Osteoblast (primary cell): ENCODE results near the gene GSE1. TPM values are rescaled to one million over a fixed set of nuclear protein-coding genes. Genes with fewer than 3 reads are reported as not detected.
A peak's percentile ranks its signal among the peaks of the same experiment; 100 is the strongest.

Experiments used
- DNase-seq: peaks from one replicate; pipeline ENCODE4 v3.0.0; 2011; ENCODE audit warnings: low spot score, mixed read lengths; ENCODE audit not compliant: insufficient read length; ENCODE audit errors: missing footprints
- H2AFZ ChIP-seq: 2 replicates; pipeline ENCODE4 v1.6.0; 2011; ENCODE audit warnings: mild to moderate bottlenecking, low read length
- H3K27ac ChIP-seq: 2 replicates; pipeline ENCODE4 v1.5.1; 2011; ENCODE audit warnings: mild to moderate bottlenecking, low read depth, low read length, moderate library complexity
- H3K27me3 ChIP-seq: 2 replicates; pipeline ENCODE4 v1.6.0; 2012; ENCODE audit warnings: mild to moderate bottlenecking, control low read depth, inconsistent platforms, low read length, moderate library complexity; ENCODE audit not compliant: insufficient read depth
- H3K36me3 ChIP-seq: 2 replicates; pipeline ENCODE4 v1.5.1; 2011; ENCODE audit warnings: mild to moderate bottlenecking, low read length, control low read depth, moderate library complexity; ENCODE audit not compliant: insufficient read depth
- H3K4me1 ChIP-seq: 2 replicates; pipeline ENCODE4 v1.5.1; 2011; ENCODE audit warnings: mild to moderate bottlenecking, low read length, control low read depth, moderate library complexity; ENCODE audit not compliant: insufficient read depth
- H3K4me2 ChIP-seq: 2 replicates; pipeline ENCODE4 v1.6.0; 2011; ENCODE audit warnings: mild to moderate bottlenecking, low read length; ENCODE audit not compliant: insufficient read depth
- H3K4me3 ChIP-seq: fragments of 200-600 bp; sonication (generic); 3 replicates; pipeline ENCODE4 v1.5.1; 2012; ENCODE audit warnings: mild to moderate bottlenecking, low read length, inconsistent platforms; ENCODE audit not compliant: insufficient read depth
- H3K79me2 ChIP-seq: 2 replicates; pipeline ENCODE4 v1.6.0; 2012; ENCODE audit warnings: mild to moderate bottlenecking, low read length, control low read depth, inconsistent platforms; ENCODE audit not compliant: insufficient read depth
- H3K9me3 ChIP-seq: 2 replicates; pipeline ENCODE4 v1.5.1; 2011; ENCODE audit warnings: low read depth, low read length, control low read depth
- H4K20me1 ChIP-seq: 2 replicates; pipeline ENCODE4 v1.6.0; 2012; ENCODE audit warnings: mild to moderate bottlenecking, low read length, control low read depth; ENCODE audit not compliant: insufficient read depth
- CTCF ChIP-seq: IDR thresholded peaks from 2 replicates; pipeline ENCODE4 v1.5.1; 2011; ENCODE audit warnings: mild to moderate bottlenecking, low read depth, low read length, moderate library complexity; ENCODE audit errors: extremely low read depth
- total RNA-seq: library from RNA; depleted of rRNA; stranded (reverse); fragments of >200 nt; gene quantifications from 2 replicates; pipeline ENCODE4 v1.2.3, GENCODE V29; 2012

Gene GSE1
- total RNA-seq, 1 donor, result 49.6 TPM

GRCh38 chr16:85567935-85568334 lies 45.2 kb upstream of the GSE1 start:
- Histone ChIP-seq H3K9me3 (no peaks in the 10 kb centered on the region), H3K4me2 (no peak overlapping the region), H3K27ac (no peak overlapping the region), H3K27me3 (no peaks in the 10 kb centered on the region), H4K20me1 (peaks cover 86% of the 10 kb centered on the region), H3K4me3 (no peak overlapping the region), H3K36me3 (no peaks in the 10 kb centered on the region), H3K4me1 (peaks cover 25% of the 10 kb centered on the region), H2AFZ (no peak overlapping the region), H3K79me2 (peaks cover 97% of the 10 kb centered on the region)
- no peak for DNase-seq
- no peak for TF ChIP-seq CTCF

- Histone ChIP-seq H3K27ac (no peak overlapping the region), H2AFZ (no peak overlapping the region), H3K27me3 (no peaks in the 10 kb centered on the region), H3K4me2 (no peak overlapping the region), H4K20me1 (peaks cover 88% of the 10 kb centered on the region), H3K4me3 (no peak overlapping the region), H3K36me3 (no peaks in the 10 kb centered on the region), H3K4me1 (peaks cover 22% of the 10 kb centered on the region), H3K79me2 (peaks cover 97% of the 10 kb centered on the region), H3K9me3 (no peaks in the 10 kb centered on the region)
- DNase-seq, result no peak
- no peak for TF ChIP-seq CTCF
Observed at GRCh38 chr16:85568519-85568918, 44.6 kb upstream of the GSE1 start.

- H2AFZ ChIP-seq, result no peak overlapping the region
- no peaks in the 10 kb centered on the region for H3K27me3 ChIP-seq
- peak overlapping the region; percentile 62 for H3K27ac ChIP-seq
- H3K79me2 ChIP-seq, result peaks cover 96% of the 10 kb centered on the region
- H3K4me2 ChIP-seq, result peak overlapping the region; percentile 48
- H3K9me3 ChIP-seq, result no peaks in the 10 kb centered on the region
- no peak for TF ChIP-seq CTCF
- peaks cover 24% of the 10 kb centered on the region for H3K4me1 ChIP-seq
- H4K20me1 ChIP-seq, result peaks cover 88% of the 10 kb centered on the region
- no peak for DNase-seq
- H3K4me3 ChIP-seq, result peak overlapping the region; percentile 39
- H3K36me3 ChIP-seq, result no peaks in the 10 kb centered on the region
Observed at GRCh38 chr16:85569039-85569614, 44.0 kb upstream of the GSE1 start.

GRCh38 chr16:85569615-85570212 lies 43.4 kb upstream of the GSE1 start:
- peak overlapping the region; percentile 39 for H3K4me3 ChIP-seq
- no peaks in the 10 kb centered on the region for H3K36me3 ChIP-seq
- H3K4me1 ChIP-seq, result peaks cover 30% of the 10 kb centered on the region
- H2AFZ ChIP-seq, result no peak overlapping the region
- H3K9me3 ChIP-seq, result no peaks in the 10 kb centered on the region
- peaks cover 88% of the 10 kb centered on the region for H4K20me1 ChIP-seq
- peak; percentile 95 for DNase-seq
- no peaks in the 10 kb centered on the region for H3K27me3 ChIP-seq
- peak overlapping the region; percentile 62 for H3K27ac ChIP-seq
- peak overlapping the region; percentile 48 for H3K4me2 ChIP-seq
- TF ChIP-seq CTCF, result no peak
- peaks cover 96% of the 10 kb centered on the region for H3K79me2 ChIP-seq
